A673 (cell line): ENCODE data around the gene PLXNB3.

Source experiments
- EZH2 ChIP-seq: fragments of 200-600 bp; sonication (generic); IDR thresholded peaks from 2 replicates; pipeline ENCODE4 v1.6.1; 2017; ENCODE audit warnings: borderline replicate concordance, low read depth, mild to moderate bottlenecking, mixed read lengths, antibody characterized with exemption, low read length; ENCODE audit not compliant: poor library complexity, severe bottlenecking
- TF ChIP-seq, protein P1 (sequence below): fragments of 300-800, 200-600 bp; sonication (generic); conservative IDR thresholded peaks from 2 replicates; pipeline ENCODE4 v1.5.1; 2017; ENCODE audit warnings: low read depth, mild to moderate bottlenecking, antibody characterized with exemption, low read length, moderate library complexity, mixed read lengths

- TF ChIP-seq, protein P1, sequence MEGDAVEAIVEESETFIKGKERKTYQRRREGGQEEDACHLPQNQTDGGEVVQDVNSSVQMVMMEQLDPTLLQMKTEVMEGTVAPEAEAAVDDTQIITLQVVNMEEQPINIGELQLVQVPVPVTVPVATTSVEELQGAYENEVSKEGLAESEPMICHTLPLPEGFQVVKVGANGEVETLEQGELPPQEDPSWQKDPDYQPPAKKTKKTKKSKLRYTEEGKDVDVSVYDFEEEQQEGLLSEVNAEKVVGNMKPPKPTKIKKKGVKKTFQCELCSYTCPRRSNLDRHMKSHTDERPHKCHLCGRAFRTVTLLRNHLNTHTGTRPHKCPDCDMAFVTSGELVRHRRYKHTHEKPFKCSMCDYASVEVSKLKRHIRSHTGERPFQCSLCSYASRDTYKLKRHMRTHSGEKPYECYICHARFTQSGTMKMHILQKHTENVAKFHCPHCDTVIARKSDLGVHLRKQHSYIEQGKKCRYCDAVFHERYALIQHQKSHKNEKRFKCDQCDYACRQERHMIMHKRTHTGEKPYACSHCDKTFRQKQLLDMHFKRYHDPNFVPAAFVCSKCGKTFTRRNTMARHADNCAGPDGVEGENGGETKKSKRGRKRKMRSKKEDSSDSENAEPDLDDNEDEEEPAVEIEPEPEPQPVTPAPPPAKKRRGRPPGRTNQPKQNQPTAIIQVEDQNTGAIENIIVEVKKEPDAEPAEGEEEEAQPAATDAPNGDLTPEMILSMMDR, result no peak
- TF ChIP-seq EZH2, result no peak
These were observed 14.1 kb downstream of the PLXNB3 start for GRCh38 chrX:153778181-153778580.
